Upper lobe of left lung (tissue), 6 donors: Measurements from ENCODE around the gene XXYLT1. TPM values are rescaled to one million over a fixed set of nuclear protein-coding genes. Genes with fewer than 3 reads are reported as not detected.

Experiments used
- ATAC-seq, 2 donors: fragments of 200-7000 bp; cut with Tn5 transposase; one replicate each; pipeline ENCODE4 v1.9.1; 2022; ENCODE audit warnings: mild to moderate bottlenecking in 2 of 2, moderate library complexity in 2 of 2; ENCODE audit not compliant: low FRiP score in 2 of 2
- DNase-seq, 2 donors: peaks; one replicate each; pipeline ENCODE4 v3.0.0-alpha.2; 2019 to 2020
- H3K27ac ChIP-seq, 4 donors: fragments of 200-600 bp; sonication (generic); one replicate each; pipeline ENCODE4 v1.5.1; 2016 to 2019
- H3K27me3 ChIP-seq, 4 donors: fragments of 200-600 bp; sonication (generic); one replicate each; pipeline ENCODE4 v1.5.1; 2017 to 2019
- H3K36me3 ChIP-seq, 4 donors: fragments of 200-600 bp; sonication (generic); one replicate each; pipeline ENCODE4 v1.5.1; 2016 to 2019
- H3K4me1 ChIP-seq, 4 donors: fragments of 200-600 bp; sonication (generic); one replicate each; pipeline ENCODE4 v1.5.1; 2018 to 2019
- H3K4me3 ChIP-seq, 4 donors: fragments of 200-600 bp; sonication (generic); one replicate each; pipeline ENCODE4 v1.5.1; 2017 to 2019; ENCODE audit warnings: mild to moderate bottlenecking in 2 of 4, moderate library complexity in 1 of 4
- H3K9me3 ChIP-seq, 4 donors: fragments of 200-600 bp; sonication (generic); one replicate each; pipeline ENCODE4 v1.5.1; 2018 to 2019
- CTCF ChIP-seq, 6 experiments: fragments of 450-650 bp in 4 of 6; fragments of 200-600 bp in 2 of 6; sonication (generic) in 2 of 6; IDR thresholded peaks; one replicate each; pipeline ENCODE4 v1.5.1; 2016 to 2019; ENCODE audit warnings: antibody characterized with exemption in 6 of 6
- EP300 ChIP-seq, 4 donors: sonication (generic); formaldehyde crosslinking; IDR thresholded peaks; one replicate each; pipeline ENCODE4 v1.5.1; 2017; ENCODE audit warnings: antibody characterized with exemption in 4 of 4, control low read depth in 2 of 4
- POLR2A ChIP-seq, 4 donors: fragments of 450-650 bp; IDR thresholded peaks; one replicate each; pipeline ENCODE4 v1.5.1; 2016 to 2017; ENCODE audit warnings: antibody characterized with exemption in 4 of 4, mild to moderate bottlenecking in 2 of 4
- POLR2AphosphoS5 ChIP-seq, 2 donors: sonication (generic); formaldehyde crosslinking; IDR thresholded peaks; one replicate each; pipeline ENCODE4 v1.5.1; 2017; ENCODE audit warnings: antibody characterized with exemption in 2 of 2
- WGBS, 2 donors: methylation state at CpG; one replicate each; pipeline ENCODE4 v1.1.5; 2017 to 2018; 5-methylcytosine and 5-hydroxymethylcytosine counted together
- total RNA-seq, 6 donors: library from RNA; depleted of rRNA in 4 of 6; stranded (reverse); fragments of >200 nt in 4 of 6; gene quantifications; one replicate each; pipeline versions ENCODE4 v1.1.0 to v1.2.1, GENCODE V29; 2016 to 2021
- donor health status: DM: no; HTN: no; CAD: no; lungs with moderate emphysema.
- donor health status: DM: no; HTN: yes; CAD: no; lungs with severe emphysema.

Gene XXYLT1
- total RNA-seq, 6 donors from 2014 or later, result 6.3 to 9.6 (median 8.6) TPM

GRCh38 chr3:195153653-195154052 is 117.3 kb downstream of the XXYLT1 start:
- H3K27me3 ChIP-seq, result no peaks in the 10 kb centered on the region
- H3K27ac ChIP-seq, result peak overlapping the region; percentile 78 to 89 (median 84)
- DNase-seq, result no peak
- H3K4me1 ChIP-seq, result peaks cover 62 to 73% (median 68%) of the 10 kb centered on the region in 4 donors
- no peak overlapping the region for H3K4me3 ChIP-seq
- 77 to 86% methylated on average over 4 to 8 of the region's 8 CpGs for WGBS, 2 donors
- no peaks in the 10 kb centered on the region for H3K36me3 ChIP-seq
- no peaks in the 10 kb centered on the region for H3K9me3 ChIP-seq
- no peak for TF ChIP-seq EP300 (IDR thresholded peaks at IDR 0.05)
- TF ChIP-seq CTCF (IDR thresholded peaks at IDR 0.05), result no peak
- TF ChIP-seq POLR2A (IDR thresholded peaks at IDR 0.05), result no peak
- TF ChIP-seq POLR2AphosphoS5 (IDR thresholded peaks at IDR 0.05), result no peak
- ATAC-seq, result no peak

- Histone ChIP-seq H3K27me3 (no peaks in the 10 kb centered on the region), H3K4me3 (no peak overlapping the region), H3K4me1 (peaks cover 62 to 78% (median 70%) of the 10 kb centered on the region in 4 donors), H3K9me3 (no peaks in the 10 kb centered on the region), H3K27ac (peak overlapping the region; percentile 44 to 89 (median 64)), H3K36me3 (no peaks in the 10 kb centered on the region)
- ATAC-seq, result no peak
- TF ChIP-seq POLR2AphosphoS5 (IDR thresholded peaks at IDR 0.05) (no peak), POLR2A (IDR thresholded peaks at IDR 0.05) (no peak)
- no peak for DNase-seq
- 61 to 73% methylated on average over 7 of the region's 7 CpGs for WGBS, 2 donors
Measured at GRCh38 chr3:195153130-195153529, 117.8 kb downstream of the XXYLT1 start.

GRCh38 chr3:195151866-195152541 is 119.0 kb downstream of the XXYLT1 start:
- 74 to 83% methylated on average over 11 of the region's 11 CpGs for WGBS, 2 donors
- no peaks in the 10 kb centered on the region for H3K36me3 ChIP-seq
- H3K27ac ChIP-seq, result peak overlapping the region; percentile 48 to 89 (median 54)
- DNase-seq (no peak), ATAC-seq (no peak)
- peaks cover 62 to 88% (median 78%) of the 10 kb centered on the region in 4 donors for H3K4me1 ChIP-seq
- TF ChIP-seq POLR2A (IDR thresholded peaks at IDR 0.05) (no peak), EP300 (IDR thresholded peaks at IDR 0.05) (no peak), CTCF (IDR thresholded peaks at IDR 0.05) (no peak), POLR2AphosphoS5 (IDR thresholded peaks at IDR 0.05) (peak in 1 of 2 donors; percentile 50)
- H3K27me3 ChIP-seq, result no peaks in the 10 kb centered on the region
- H3K4me3 ChIP-seq, result no peak overlapping the region
- H3K9me3 ChIP-seq, result no peaks in the 10 kb centered on the region

DNA sequence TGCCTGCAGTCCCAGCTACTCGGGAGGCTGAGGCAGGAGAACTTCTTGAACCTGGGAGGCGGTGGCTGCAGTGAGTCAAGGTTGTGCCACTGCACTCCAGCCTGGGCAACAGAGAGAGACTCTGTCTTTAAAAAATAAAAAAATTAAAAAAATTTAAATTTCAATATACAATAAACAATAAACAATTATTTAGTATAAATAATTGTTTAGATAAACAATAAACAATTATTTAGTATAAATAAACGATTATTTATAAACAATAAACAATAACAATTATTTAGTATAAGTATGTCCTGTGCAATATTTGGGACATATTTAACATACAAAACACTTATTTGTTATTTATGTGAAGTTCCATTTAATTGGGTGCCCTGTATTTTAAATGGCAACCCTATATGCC is 119.6 kb downstream of the XXYLT1 start:
- Histone ChIP-seq H3K4me1 (peaks cover 63 to 92% (median 83%) of the 10 kb centered on the region in 4 donors), H3K27ac (peak overlapping the region; percentile 71 to 92 (median 85)), H3K4me3 (no peak overlapping the region), H3K9me3 (no peaks in the 10 kb centered on the region), H3K27me3 (no peaks in the 10 kb centered on the region), H3K36me3 (no peaks in the 10 kb centered on the region)
- DNase-seq, result no peak
- no peak for ATAC-seq
- WGBS, 2 donors, result 70 to 71% methylated on average over 3 of the region's 3 CpGs
- TF ChIP-seq POLR2A (IDR thresholded peaks at IDR 0.05) (no peak), POLR2AphosphoS5 (IDR thresholded peaks at IDR 0.05) (no peak), EP300 (IDR thresholded peaks at IDR 0.05) (no peak), CTCF (IDR thresholded peaks at IDR 0.05) (no peak)

- ATAC-seq, result peak; percentile 73 to 87
- H3K27ac ChIP-seq, result peak overlapping the region; percentile 71 to 92 (median 85)
- peaks cover 58 to 86% (median 77%) of the 10 kb centered on the region in 4 donors for H3K4me1 ChIP-seq
- TF ChIP-seq POLR2AphosphoS5 (IDR thresholded peaks at IDR 0.05) (peak; percentile 88), EP300 (IDR thresholded peaks at IDR 0.05) (peak in 3 of 4 donors; percentile 66 to 95 (median 88)), CTCF (IDR thresholded peaks at IDR 0.05) (no peak), POLR2A (IDR thresholded peaks at IDR 0.05) (peak in 1 of 4 donors; percentile 63)
- H3K36me3 ChIP-seq, result no peaks in the 10 kb centered on the region
- no peaks in the 10 kb centered on the region for H3K27me3 ChIP-seq
- H3K9me3 ChIP-seq, result no peaks in the 10 kb centered on the region
- DNase-seq, result peak; percentile 62 to 86
- H3K4me3 ChIP-seq, result peak overlapping the region in 3 of 4 donors; percentile 15 to 39 (median 37)
- 5 to 7% methylated on average over 10 to 20 of the region's 20 CpGs for WGBS, 2 donors
Measured at GRCh38 chr3:195150181-195151118, 120.5 kb downstream of the XXYLT1 start.
